IMR-90 (cell line): ENCODE measurements around the gene PPIB. TPM values are rescaled to one million over a fixed set of nuclear protein-coding genes. Genes with fewer than 3 reads are reported as not detected.

Source experiments
- ATAC-seq: fragments of 200-7000 bp; cut with Tn5 transposase; 2 replicates; pipeline ENCODE4 v1.9.1; 2020; ENCODE audit warnings: low read depth, mild to moderate bottlenecking, moderate library complexity
- BruUV-seq: library from RNA; stranded (reverse); fragments of 400-500 nt; replicated peaks from 2 replicates; lab custom pipeline; 2021; lab: Mats Ljungman, UMichigan
- CTCF ChIA-PET: fragments of 300-600 bp; formaldehyde crosslinking; extraction: SDS; loops from one replicate; lab custom pipeline; 2021; ENCODE audit warnings: antibody characterized with exemption; lab: Yijun Ruan, JAX
- POLR2A ChIA-PET: fragments of 300-600 bp; sonication (Branson Sonifier 250); formaldehyde crosslinking; loops from one replicate; lab custom pipeline; 2022; ENCODE audit warnings: antibody characterized with exemption; ENCODE audit not compliant: unreplicated experiment; lab: Charles Lee
- DNase-seq: peaks from one replicate; pipeline ENCODE4 v3.0.0; 2013
- H2AFZ ChIP-seq: replicated peaks from 2 replicates; pipeline ENCODE3; 2013; ENCODE audit warnings: low read length, mild to moderate bottlenecking; ENCODE audit not compliant: poor library complexity
- H2AK5ac ChIP-seq: 2 replicates; pipeline ENCODE4 v1.6.1; 2013; ENCODE audit warnings: low read depth, low read length, inconsistent platforms
- H2AK9ac ChIP-seq: replicated peaks from 2 replicates; pipeline ENCODE3; 2013; ENCODE audit warnings: mild to moderate bottlenecking, low read depth, low read length, moderate library complexity; ENCODE audit not compliant: poor library complexity
- H2BK120ac ChIP-seq: 2 replicates; pipeline ENCODE4 v1.6.1; 2013; ENCODE audit warnings: low read depth, low read length, inconsistent platforms
- H2BK15ac ChIP-seq: 3 replicates; pipeline ENCODE4 v1.6.1; 2013; ENCODE audit warnings: low read depth, low read length, inconsistent platforms
- H2BK20ac ChIP-seq: 2 replicates; pipeline ENCODE4 v1.6.1; 2013; ENCODE audit warnings: low read depth, mild to moderate bottlenecking, inconsistent platforms, low read length, moderate library complexity
- H2BK5ac ChIP-seq: 2 replicates; pipeline ENCODE4 v1.6.1; 2013; ENCODE audit warnings: mild to moderate bottlenecking, low read depth, low read length, inconsistent platforms; ENCODE audit not compliant: poor library complexity, severe bottlenecking
- H3K14ac ChIP-seq: replicated peaks from 2 replicates; pipeline ENCODE4 v1.6.1; 2013; ENCODE audit warnings: low read depth, low read length, inconsistent platforms
- H3K18ac ChIP-seq: 2 replicates; pipeline ENCODE4 v1.6.1; 2013; ENCODE audit warnings: low read depth, low read length, control low read depth
- H3K23ac ChIP-seq: 2 replicates; pipeline ENCODE4 v1.6.1; 2013; ENCODE audit warnings: low read depth, low read length, inconsistent platforms
- H3K27ac ChIP-seq: 2 replicates; pipeline ENCODE4 v1.5.1; 2013; ENCODE audit warnings: mild to moderate bottlenecking, control low read depth, low read length; ENCODE audit not compliant: insufficient read depth
- H3K27me3 ChIP-seq: 2 replicates; pipeline ENCODE4 v1.6.1; 2013; ENCODE audit warnings: low read length; ENCODE audit not compliant: control insufficient read depth, insufficient read depth
- H3K36me3 ChIP-seq: 2 replicates; pipeline ENCODE4 v1.6.1; 2013; ENCODE audit warnings: low read length, mixed read lengths; ENCODE audit not compliant: control insufficient read depth, insufficient read depth
- H3K4ac ChIP-seq: 2 replicates; pipeline ENCODE4 v1.6.1; 2013; ENCODE audit warnings: low read depth, low read length, inconsistent platforms
- H3K4me1 ChIP-seq: 2 replicates; pipeline ENCODE4 v1.6.1; 2013; ENCODE audit warnings: low read length, mixed read lengths; ENCODE audit not compliant: control insufficient read depth, insufficient read depth
- H3K4me2 ChIP-seq: 2 replicates; pipeline ENCODE4 v1.6.1; 2013; ENCODE audit warnings: low read depth, mild to moderate bottlenecking, control low read depth, low read length, moderate library complexity
- H3K4me3 ChIP-seq: 2 replicates; pipeline ENCODE4 v1.5.1; 2013; ENCODE audit warnings: low read depth, mild to moderate bottlenecking, control low read depth, low read length, moderate library complexity; ENCODE audit not compliant: insufficient read depth
- H3K56ac ChIP-seq: 2 replicates; pipeline ENCODE4 v1.6.1; 2013; ENCODE audit warnings: low read length, inconsistent platforms; ENCODE audit not compliant: insufficient read depth; ENCODE audit errors: extremely low read depth
- H3K79me1 ChIP-seq, 2 experiments: 2 replicates each; pipeline ENCODE4 v1.6.1; 2013; ENCODE audit warnings: low read length in 2 of 2, inconsistent platforms in 1 of 2, low read depth in 1 of 2
- H3K9ac ChIP-seq: 2 replicates; pipeline ENCODE4 v1.6.1; 2013; ENCODE audit warnings: low read depth, low read length, control low read depth
- H3K9me1 ChIP-seq: 2 replicates; pipeline ENCODE4 v1.6.1; 2013; ENCODE audit warnings: low read length, inconsistent platforms; ENCODE audit not compliant: insufficient read depth
- H3K9me3 ChIP-seq: 2 replicates; pipeline ENCODE4 v1.6.1; 2013; ENCODE audit warnings: low read length; ENCODE audit not compliant: control insufficient read depth, insufficient read depth
- H4K20me1 ChIP-seq: 2 replicates; pipeline ENCODE4 v1.6.1; 2013; ENCODE audit warnings: low read length, inconsistent platforms; ENCODE audit not compliant: insufficient read depth
- H4K5ac ChIP-seq: 2 replicates; pipeline ENCODE4 v1.6.1; 2013; ENCODE audit warnings: mild to moderate bottlenecking, low read depth, low read length, control low read depth
- H4K8ac ChIP-seq, 2 experiments: 2 replicates each; pipeline ENCODE4 v1.6.1; 2013; ENCODE audit warnings: low read depth in 2 of 2, low read length in 2 of 2, control low read depth in 1 of 2, inconsistent platforms in 1 of 2
- H4K91ac ChIP-seq: 2 replicates; pipeline ENCODE4 v1.6.1; 2013; ENCODE audit warnings: low read depth, low read length, inconsistent platforms; ENCODE audit not compliant: insufficient read depth
- BHLHE40 ChIP-seq: fragments of 150-350 bp; IDR thresholded peaks from 2 replicates; pipeline ENCODE4 v1.6.1; 2016; ENCODE audit warnings: mild to moderate bottlenecking, low read depth, low read length
- CEBPB ChIP-seq: IDR thresholded peaks from 2 replicates; pipeline ENCODE4 v1.6.1; 2012; ENCODE audit warnings: low read depth, low read length, improper control_type of control experiment
- CHD1 ChIP-seq: IDR thresholded peaks from 2 replicates; pipeline ENCODE4 v1.6.1; 2012; ENCODE audit warnings: low read depth, low read length, improper control_type of control experiment
- CTCF ChIP-seq: conservative IDR thresholded peaks from 2 replicates; pipeline ENCODE4 v1.5.1; 2012; ENCODE audit warnings: mild to moderate bottlenecking, low read depth, low read length, improper control_type of control experiment
- ELK1 ChIP-seq: fragments of 150-350 bp; IDR thresholded peaks from 2 replicates; pipeline ENCODE4 v1.6.1; 2016; ENCODE audit warnings: low read depth, mild to moderate bottlenecking, low read length, moderate library complexity, borderline replicate concordance
- FOS ChIP-seq: fragments of 150-350 bp; IDR thresholded peaks from 2 replicates; pipeline ENCODE4 v1.6.1; 2016; ENCODE audit warnings: low read depth, low read length
- MAFK ChIP-seq: IDR thresholded peaks from 2 replicates; pipeline ENCODE4 v1.6.1; 2012; ENCODE audit warnings: low read depth, low read length, improper control_type of control experiment
- MAZ ChIP-seq: IDR thresholded peaks from 2 replicates; pipeline ENCODE4 v1.6.1; 2012; ENCODE audit warnings: low read depth, mild to moderate bottlenecking, low read length, improper control_type of control experiment, moderate library complexity, borderline replicate concordance
- MXI1 ChIP-seq: IDR thresholded peaks from 2 replicates; pipeline ENCODE4 v1.6.1; 2012; ENCODE audit warnings: low read depth, mild to moderate bottlenecking, low read length, moderate library complexity, borderline replicate concordance
- NFE2L2 ChIP-seq: fragments of 150-350 bp; IDR thresholded peaks from 2 replicates; pipeline ENCODE4 v1.6.1; 2016; ENCODE audit warnings: low read depth, mild to moderate bottlenecking, low read length
- POLR2A ChIP-seq: IDR thresholded peaks from 2 replicates; pipeline ENCODE4 v1.6.1; 2012; ENCODE audit warnings: mild to moderate bottlenecking, low read depth, low read length
- RAD21 ChIP-seq: IDR thresholded peaks from 2 replicates; pipeline ENCODE4 v1.6.1; 2012; ENCODE audit warnings: low read length, improper control_type of control experiment
- RCOR1 ChIP-seq: IDR thresholded peaks from 2 replicates; pipeline ENCODE4 v1.6.1; 2012; ENCODE audit warnings: mild to moderate bottlenecking, low read length, improper control_type of control experiment; ENCODE audit not compliant: insufficient replicate concordance
- RFX5 ChIP-seq: IDR thresholded peaks from 2 replicates; pipeline ENCODE4 v1.8.0; 2012; ENCODE audit warnings: low read depth, mild to moderate bottlenecking, low read length, moderate library complexity
- SMC3 ChIP-seq: fragments of 150-350 bp; IDR thresholded peaks from 2 replicates; pipeline ENCODE4 v1.6.1; 2016; ENCODE audit warnings: low read depth, mild to moderate bottlenecking, antibody characterized with exemption, low read length, moderate library complexity
- USF2 ChIP-seq: fragments of 150-350 bp; IDR thresholded peaks from 2 replicates; pipeline ENCODE4 v1.6.1; 2017; ENCODE audit warnings: mild to moderate bottlenecking, antibody characterized with exemption, low read length, low read depth
- WGBS, 2 experiments: methylation state at CpG; one replicate each; pipeline versions ENCODE4 v1.1.5 to v1.1.7; 2013; ENCODE audit warnings: missing lambda C conversion rate in 2 of 2; ENCODE audit not compliant: insufficient read length in 1 of 2; ENCODE audit errors: extremely low coverage in 2 of 2; 5-methylcytosine and 5-hydroxymethylcytosine counted together
- dilution Hi-C: fragments of 300-500 bp; cut with HindIII; formaldehyde crosslinking; loops from one replicate; pipeline ENCODE4 v1.14.3; 2018; ENCODE audit warnings: low sequenced_read_pairs; ENCODE audit not compliant: unreplicated experiment
- in situ Hi-C: fragments of 300-500 bp; cut with MboI; formaldehyde crosslinking; loops from 3 replicates; pipeline ENCODE4 v1.14.3; 2019; ENCODE audit warnings: low sequenced_read_pairs, inconsistent platforms, mixed read lengths
- intact Hi-C: fragments of 100-400 bp; cut with micrococcal nuclease; formaldehyde crosslinking; loops from 2 replicates; pipeline ENCODE4 v1.10.0; 2022
- polyA plus RNA-seq, 3 experiments: library from polyadenylated mRNA; depleted of rRNA; stranded (reverse); fragments of >200 nt; gene quantifications; 2 replicates each; pipeline ENCODE4 v1.2.3, GENCODE V29; 2012; ENCODE audit warnings: low replicate concordance in 1 of 3
- total RNA-seq: library from RNA; depleted of rRNA; stranded (reverse); fragments of >200 nt; gene quantifications from 2 replicates; pipeline ENCODE4 v1.2.3, GENCODE V29; 2012

Gene PPIB
- total and polyA plus RNA-seq, 2 of the 4 experiments (the other 2 are of a cell fraction) = 1,358 to 1,682 TPM

- H3K4me1 ChIP-seq = no peaks in the 10 kb centered on the region
- no peak overlapping the region for H2BK120ac ChIP-seq
- H3K9ac ChIP-seq = no peak overlapping the region
- no peak overlapping the region for H2BK5ac ChIP-seq
- ATAC-seq (no peak), DNase-seq (no peak)
- TF ChIP-seq FOS = no peak
- no peak for TF ChIP-seq MAFK
- no peak for TF ChIP-seq CEBPB
- no peak for TF ChIP-seq ELK1
- no peak for TF ChIP-seq RAD21
- no peak for TF ChIP-seq USF2
- no peak for TF ChIP-seq CTCF
- no peak for TF ChIP-seq POLR2A
- no peak for TF ChIP-seq MAZ
- TF ChIP-seq MXI1 = no peak
- TF ChIP-seq NFE2L2 = no peak
- no peak for TF ChIP-seq SMC3
- no peak for TF ChIP-seq RFX5
- no peak for TF ChIP-seq RCOR1
- TF ChIP-seq BHLHE40 = no peak
- TF ChIP-seq CHD1 = no peak
- H4K8ac ChIP-seq = no peak overlapping the region
- H3K14ac ChIP-seq = no peak overlapping the region
- H2BK15ac ChIP-seq = no peak overlapping the region
- ChIA-PET POLR2A (no interaction called here), CTCF (interaction anchor here (1.2 kb wide), 1 partner anchor 17 kb away, joined by 3 read pairs; no protein-coding TSS in a partner anchor)
- no peak overlapping the region for H3K4ac ChIP-seq
- no peak overlapping the region for H3K4me2 ChIP-seq
- H3K79me1 ChIP-seq = no peaks in the 10 kb centered on the region
- H3K27ac ChIP-seq = no peak overlapping the region
- dilution Hi-C loops (no loop called here), in situ Hi-C loops (loop anchor here (25.0 kb wide), 1 partner anchor 479 kb away; no protein-coding TSS in a partner anchor), intact Hi-C loops (no loop called here)
- no peak overlapping the region for H3K23ac ChIP-seq
- no peak overlapping the region for H2AFZ ChIP-seq
- peaks cover 2% of the 10 kb centered on the region; the same call in 1 of the 2 replicates for H3K9me1 ChIP-seq
- H2AK9ac ChIP-seq = no peak overlapping the region
- WGBS, 2 experiments = 94% methylated on average over 3 of the region's 4 CpGs; no CpG with 5 or more reads in 1 of the 2 experiments
- no peak overlapping the region for H3K4me3 ChIP-seq
- H4K20me1 ChIP-seq = no peaks in the 10 kb centered on the region
- no peaks in the 10 kb centered on the region for H3K9me3 ChIP-seq
- H3K56ac ChIP-seq = no peak overlapping the region
- no TSS peak for BruUV-seq
- H3K27me3 ChIP-seq = no peaks in the 10 kb centered on the region
- no peak overlapping the region for H4K5ac ChIP-seq
- H3K36me3 ChIP-seq = peaks cover 21% of the 10 kb centered on the region
- no peak overlapping the region for H2BK20ac ChIP-seq
- no peak overlapping the region for H4K91ac ChIP-seq
- H3K18ac ChIP-seq = no peak overlapping the region
- no peak overlapping the region for H2AK5ac ChIP-seq
Observed at GRCh38 chr15:64182859-64183370, 20.1 kb upstream of the PPIB start.
